Measurements from ENCODE around the gene SUSD4. TPM values are rescaled to one million over a fixed set of nuclear protein-coding genes. Genes with fewer than 3 reads are reported as not detected.

The SUSD4 gene
- total RNA-seq, 3 donors from 2014 or later = 0.64 to 16.7 (median 14.9) TPM

DNA sequence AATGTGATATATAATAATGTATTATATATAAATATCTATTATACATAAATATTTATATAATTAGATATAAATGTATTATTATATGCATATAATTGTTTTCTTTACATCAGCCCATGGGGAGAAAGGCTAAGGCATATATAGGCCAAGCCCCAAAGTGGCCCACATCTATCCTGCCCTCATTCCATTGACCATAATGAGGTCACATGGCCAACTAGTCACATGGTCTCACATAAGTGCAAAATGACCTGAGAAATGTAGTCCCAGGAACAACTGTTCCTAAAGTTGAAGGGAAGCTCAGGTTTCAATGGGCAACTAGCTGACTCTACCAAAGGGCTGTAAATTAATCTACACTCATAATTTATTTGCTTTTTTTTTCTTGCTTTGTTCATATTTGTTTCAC lies 14.8 kb upstream of the SUSD4 start:
- Histone ChIP-seq H3K4me1 (no peaks in the 10 kb centered on the region), H3K4me3 (no peak overlapping the region), H3K27ac (no peak overlapping the region), H3K9me3 (peaks cover 0 to 5% of the 10 kb centered on the region in 2 donors), H3K27me3 (no peaks in the 10 kb centered on the region), H3K36me3 (no peaks in the 10 kb centered on the region)
- DNase-seq (ENCODE audit: low spot score in 2 of 2) = no peak
- TF ChIP-seq POLR2AphosphoS5 (IDR thresholded peaks at IDR 0.05) (no peak), POLR2A (IDR thresholded peaks at IDR 0.05) (no peak)
- TF ChIP-seq, protein P1, sequence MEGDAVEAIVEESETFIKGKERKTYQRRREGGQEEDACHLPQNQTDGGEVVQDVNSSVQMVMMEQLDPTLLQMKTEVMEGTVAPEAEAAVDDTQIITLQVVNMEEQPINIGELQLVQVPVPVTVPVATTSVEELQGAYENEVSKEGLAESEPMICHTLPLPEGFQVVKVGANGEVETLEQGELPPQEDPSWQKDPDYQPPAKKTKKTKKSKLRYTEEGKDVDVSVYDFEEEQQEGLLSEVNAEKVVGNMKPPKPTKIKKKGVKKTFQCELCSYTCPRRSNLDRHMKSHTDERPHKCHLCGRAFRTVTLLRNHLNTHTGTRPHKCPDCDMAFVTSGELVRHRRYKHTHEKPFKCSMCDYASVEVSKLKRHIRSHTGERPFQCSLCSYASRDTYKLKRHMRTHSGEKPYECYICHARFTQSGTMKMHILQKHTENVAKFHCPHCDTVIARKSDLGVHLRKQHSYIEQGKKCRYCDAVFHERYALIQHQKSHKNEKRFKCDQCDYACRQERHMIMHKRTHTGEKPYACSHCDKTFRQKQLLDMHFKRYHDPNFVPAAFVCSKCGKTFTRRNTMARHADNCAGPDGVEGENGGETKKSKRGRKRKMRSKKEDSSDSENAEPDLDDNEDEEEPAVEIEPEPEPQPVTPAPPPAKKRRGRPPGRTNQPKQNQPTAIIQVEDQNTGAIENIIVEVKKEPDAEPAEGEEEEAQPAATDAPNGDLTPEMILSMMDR (IDR thresholded peaks at IDR 0.05) = no peak
- intact Hi-C loops (cut with DNase I; ENCODE audit: low total_unique reads) = no loop called here

DNA sequence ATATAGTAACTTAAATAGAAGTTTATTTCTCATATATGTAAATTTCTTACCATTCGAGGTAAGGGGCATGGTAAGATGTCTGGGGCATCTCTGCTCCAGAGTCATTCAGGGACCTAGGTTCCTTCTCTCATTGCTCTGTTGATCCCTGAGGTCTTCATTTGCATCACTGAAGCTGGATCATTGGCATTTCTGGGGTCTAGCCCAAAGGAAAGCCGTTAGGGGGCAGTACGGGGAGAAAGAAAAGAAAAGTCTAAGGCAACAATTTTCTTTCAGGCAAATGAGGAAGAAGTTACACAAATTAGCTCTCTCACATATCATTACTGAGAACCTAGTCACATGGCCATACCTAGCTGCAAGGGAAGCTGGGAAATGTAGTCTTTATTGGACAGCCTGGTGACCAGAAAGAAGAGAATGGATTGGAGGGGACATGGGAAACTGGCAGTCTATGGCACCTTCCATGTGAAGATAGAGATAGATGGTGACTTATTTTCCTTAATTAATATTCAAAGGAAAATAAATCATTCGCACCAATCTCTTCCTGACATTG lies 10.2 kb upstream of the SUSD4 start:
- H3K4me3 ChIP-seq = no peak overlapping the region
- H3K27me3 ChIP-seq = no peaks in the 10 kb centered on the region
- no peak for TF ChIP-seq POLR2AphosphoS5 (IDR thresholded peaks at IDR 0.05)
- TF ChIP-seq, protein P1 (IDR thresholded peaks at IDR 0.05) = no peak
- no peak for TF ChIP-seq POLR2A (IDR thresholded peaks at IDR 0.05)
- no peaks in the 10 kb centered on the region for H3K36me3 ChIP-seq
- H3K4me1 ChIP-seq = no peaks in the 10 kb centered on the region
- no peak for DNase-seq (ENCODE audit: low spot score in 2 of 2)
- no peak overlapping the region for H3K27ac ChIP-seq
- intact Hi-C loops (cut with DNase I; ENCODE audit: low total_unique reads) = no loop called here
- peaks cover 0 to 5% of the 10 kb centered on the region in 2 donors for H3K9me3 ChIP-seq

DNA sequence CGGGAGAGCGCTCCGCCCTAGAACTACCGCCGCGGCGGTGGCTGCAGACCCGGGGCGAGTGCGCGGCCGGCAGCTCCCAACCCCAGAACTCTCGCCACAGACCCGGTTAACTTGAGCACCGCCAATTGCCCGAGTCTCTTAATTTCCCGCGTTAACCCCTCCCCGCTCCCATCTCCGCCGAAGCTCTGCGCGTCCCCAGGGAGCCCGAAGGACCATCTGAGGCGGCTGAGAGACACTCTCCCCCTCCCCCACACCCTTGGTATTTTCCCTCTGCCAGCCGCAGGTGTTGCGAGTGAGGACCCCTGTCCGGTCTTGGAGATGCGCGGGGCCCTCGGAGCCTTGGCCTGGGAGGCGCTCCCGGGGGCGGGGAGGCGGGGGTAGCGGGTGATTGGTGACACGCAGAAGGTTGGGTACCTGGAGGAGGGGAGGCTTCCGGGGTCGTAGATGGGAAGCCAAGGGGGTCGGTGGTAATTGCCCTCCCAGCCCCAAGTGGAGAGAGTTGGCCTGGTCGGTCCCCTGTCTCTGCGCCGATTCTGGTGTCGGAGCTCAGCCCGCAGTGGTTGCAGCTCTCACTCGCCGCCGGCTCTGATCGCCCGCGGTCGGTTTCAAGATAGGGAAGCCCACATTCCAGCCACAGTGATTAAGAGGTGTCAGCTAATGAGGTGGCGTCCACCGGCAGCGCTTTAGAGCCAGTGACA lies 858 bp upstream of the SUSD4 start:
- no peaks in the 10 kb centered on the region for H3K27me3 ChIP-seq
- DNase-seq (ENCODE audit: low spot score in 2 of 2) = no peak
- no peaks in the 10 kb centered on the region for H3K9me3 ChIP-seq
- H3K36me3 ChIP-seq = no peaks in the 10 kb centered on the region
- no peak overlapping the region for H3K27ac ChIP-seq
- H3K4me1 ChIP-seq = peaks cover 0 to 9% of the 10 kb centered on the region in 2 donors
- intact Hi-C loops (cut with DNase I; ENCODE audit: low total_unique reads) = no loop called here
- TF ChIP-seq POLR2AphosphoS5 (IDR thresholded peaks at IDR 0.05) (no peak), POLR2A (IDR thresholded peaks at IDR 0.05) (no peak)
- TF ChIP-seq, protein P1 (IDR thresholded peaks at IDR 0.05) = no peak
- H3K4me3 ChIP-seq = peak overlapping the region; percentile 40 to 74 (median 58)

DNA sequence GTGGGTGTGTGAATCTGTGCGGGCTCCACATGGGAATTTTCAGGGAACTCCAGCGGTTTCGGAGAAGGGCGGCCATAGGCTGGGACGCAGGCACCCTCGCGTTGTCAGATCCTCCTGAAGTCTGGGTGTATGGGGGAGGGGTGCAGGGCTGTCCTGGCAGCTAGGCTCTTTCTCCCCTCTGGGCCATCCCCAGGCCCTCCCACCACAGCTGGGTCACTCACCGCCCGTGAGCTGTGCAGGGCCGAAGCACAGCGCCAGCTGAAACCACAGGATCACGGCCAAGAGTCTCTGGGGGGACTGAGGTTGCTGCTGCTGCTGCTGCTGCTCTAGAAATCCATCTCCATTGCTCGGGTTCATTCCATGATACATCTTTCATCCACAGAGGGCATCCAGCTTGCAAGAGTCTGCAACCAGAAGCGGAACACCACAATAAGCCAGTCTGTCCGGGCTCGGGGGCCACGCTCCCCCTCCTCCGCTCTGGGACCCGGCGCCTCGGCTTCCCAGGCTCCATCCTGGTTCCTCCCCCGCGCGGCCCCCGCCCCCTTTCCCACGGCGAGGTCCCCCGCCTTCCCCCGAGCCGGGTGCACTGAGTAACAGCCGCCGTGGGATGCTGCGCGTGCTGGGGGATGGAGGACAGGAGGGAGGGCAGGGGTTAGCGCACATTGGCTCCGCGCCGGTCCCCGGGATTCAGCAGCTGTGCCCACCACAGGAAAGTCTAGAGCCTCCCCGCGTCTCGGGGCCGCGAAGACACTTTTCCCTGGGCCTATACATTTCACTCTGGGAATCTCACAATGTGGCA lies 720 bp downstream of the SUSD4 start:
- TF ChIP-seq POLR2A (IDR thresholded peaks at IDR 0.05) (no peak), POLR2AphosphoS5 (IDR thresholded peaks at IDR 0.05) (no peak)
- TF ChIP-seq, protein P1 (IDR thresholded peaks at IDR 0.05) = no peak
- H3K27me3 ChIP-seq = no peaks in the 10 kb centered on the region
- H3K36me3 ChIP-seq = no peaks in the 10 kb centered on the region
- peak overlapping the region; percentile 40 to 74 (median 58) for H3K4me3 ChIP-seq
- H3K9me3 ChIP-seq = no peaks in the 10 kb centered on the region
- no peak for DNase-seq (ENCODE audit: low spot score in 2 of 2)
- intact Hi-C loops (cut with DNase I; ENCODE audit: low total_unique reads) = no loop called here
- H3K4me1 ChIP-seq = peaks cover 0 to 9% of the 10 kb centered on the region in 2 donors
- H3K27ac ChIP-seq = no peak overlapping the region

DNA sequence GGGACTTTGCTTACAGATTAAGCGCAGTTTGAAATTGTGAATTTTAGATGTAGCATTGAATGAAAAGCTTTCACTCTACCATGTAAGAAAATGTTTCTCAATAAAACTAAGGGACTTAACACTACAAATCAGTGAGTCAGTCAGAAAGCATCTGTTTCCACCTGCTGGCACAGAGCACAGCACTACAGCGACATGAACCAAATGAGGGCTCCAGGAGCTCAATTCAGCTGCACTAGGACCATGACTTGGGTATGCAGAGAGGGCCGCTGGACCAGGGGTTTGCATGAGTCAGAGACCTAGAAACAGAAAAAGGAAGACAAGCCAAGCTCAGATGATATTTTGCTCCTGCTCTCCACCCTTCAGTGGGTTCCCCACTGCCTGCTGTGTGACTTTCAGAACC lies 5.2 kb downstream of the SUSD4 start:
- H3K9me3 ChIP-seq = no peaks in the 10 kb centered on the region
- no peak overlapping the region for H3K27ac ChIP-seq
- TF ChIP-seq, protein P1 (IDR thresholded peaks at IDR 0.05) = no peak
- TF ChIP-seq POLR2A (IDR thresholded peaks at IDR 0.05) = no peak
- TF ChIP-seq POLR2AphosphoS5 (IDR thresholded peaks at IDR 0.05) = no peak
- DNase-seq (ENCODE audit: low spot score in 2 of 2) = no peak
- H3K27me3 ChIP-seq = no peaks in the 10 kb centered on the region
- H3K4me1 ChIP-seq = peaks cover 0 to 5% of the 10 kb centered on the region in 2 donors
- H3K4me3 ChIP-seq = no peak overlapping the region
- no peaks in the 10 kb centered on the region for H3K36me3 ChIP-seq
- intact Hi-C loops (cut with DNase I; ENCODE audit: low total_unique reads) = no loop called here
